Mesenchymal stem cell (in vitro differentiated cells and primary cell): ENCODE results near the gene CA5A.

Experiments used
- DNase-seq: peaks from one replicate; pipeline ENCODE4 v3.0.0-alpha.2; 2013
- H2AFZ ChIP-seq: one replicate; pipeline ENCODE4 v1.6.1; 2013; ENCODE audit warnings: low read depth, mild to moderate bottlenecking, control low read depth, inconsistent platforms, low read length, moderate library complexity
- H2AK5ac ChIP-seq: 2 replicates; pipeline ENCODE4 v1.6.1; 2013; ENCODE audit warnings: low read length, moderate library complexity, mild to moderate bottlenecking, inconsistent platforms; ENCODE audit not compliant: severe bottlenecking
- H2BK120ac ChIP-seq: one replicate; pipeline ENCODE4 v1.6.1; 2013; ENCODE audit warnings: low read depth, mild to moderate bottlenecking, inconsistent platforms, low read length, moderate library complexity
- H2BK12ac ChIP-seq, 2 experiments: one replicate each; pipeline ENCODE4 v1.6.1; 2013; ENCODE audit warnings: inconsistent platforms in 2 of 2, low read length in 2 of 2, mild to moderate bottlenecking in 2 of 2, moderate library complexity in 2 of 2, control low read depth in 1 of 2
- H2BK15ac ChIP-seq: one replicate; pipeline ENCODE4 v1.6.1; 2013; ENCODE audit warnings: mild to moderate bottlenecking, low read depth, inconsistent platforms; ENCODE audit not compliant: poor library complexity, severe bottlenecking
- H2BK5ac ChIP-seq: 2 replicates; pipeline ENCODE4 v1.6.1; 2013; ENCODE audit warnings: low read depth, mild to moderate bottlenecking, low read length, control low read depth, inconsistent platforms; ENCODE audit not compliant: poor library complexity, severe bottlenecking
- H3K14ac ChIP-seq, 2 experiments: one replicate each; pipeline ENCODE4 v1.6.1; 2013; ENCODE audit warnings: inconsistent platforms in 2 of 2, low read length in 2 of 2, control low read depth in 1 of 2, mild to moderate bottlenecking in 1 of 2, moderate library complexity in 1 of 2
- H3K18ac ChIP-seq, 2 experiments: one replicate each; pipeline ENCODE4 v1.6.1; 2013; ENCODE audit warnings: inconsistent platforms in 2 of 2, low read length in 2 of 2, control low read depth in 1 of 2, low read depth in 1 of 2, mild to moderate bottlenecking in 1 of 2
- H3K23ac ChIP-seq, 2 experiments: one replicate each; pipeline ENCODE4 v1.6.1; 2013; ENCODE audit warnings: inconsistent platforms in 2 of 2, low read length in 2 of 2, mild to moderate bottlenecking in 2 of 2, moderate library complexity in 2 of 2, control low read depth in 1 of 2
- H3K27ac ChIP-seq: 2 replicates; pipeline ENCODE4 v1.5.1; 2013; ENCODE audit warnings: mild to moderate bottlenecking, moderate library complexity, low read length, control low read depth, inconsistent platforms; ENCODE audit not compliant: poor library complexity, severe bottlenecking
- H3K27me3 ChIP-seq, 2 experiments: 2 replicates each; pipeline versions ENCODE4 v1.6.1 to v1.7.0; 2013; ENCODE audit warnings: low read length in 2 of 2, mild to moderate bottlenecking in 2 of 2, moderate library complexity in 2 of 2, control low read depth in 1 of 2, inconsistent platforms in 1 of 2; ENCODE audit not compliant: control insufficient read depth in 1 of 2, insufficient read depth in 1 of 2
- H3K36me3 ChIP-seq, 2 experiments: 2 replicates each; pipeline versions ENCODE4 v1.6.1 to v1.7.0; 2013; ENCODE audit warnings: low read length in 2 of 2, control low read depth in 1 of 2, inconsistent platforms in 1 of 2, low read depth in 1 of 2, mild to moderate bottlenecking in 1 of 2; ENCODE audit not compliant: insufficient read depth in 2 of 2, control insufficient read depth in 1 of 2
- H3K4ac ChIP-seq, 2 experiments: one replicate each; pipeline ENCODE4 v1.6.1; 2013; ENCODE audit warnings: inconsistent platforms in 2 of 2, low read length in 2 of 2, mild to moderate bottlenecking in 2 of 2, moderate library complexity in 2 of 2, control low read depth in 1 of 2, low read depth in 1 of 2
- H3K4me1 ChIP-seq: 2 replicates; pipeline ENCODE4 v1.6.1; 2013; ENCODE audit warnings: low read depth, low read length, control low read depth; ENCODE audit not compliant: control insufficient read depth, insufficient read depth
- H3K4me2 ChIP-seq: 2 replicates; pipeline ENCODE4 v1.6.1; 2013; ENCODE audit warnings: low read length, mild to moderate bottlenecking, inconsistent platforms; ENCODE audit not compliant: poor library complexity, severe bottlenecking
- H3K4me3 ChIP-seq, 2 experiments: 2 replicates each; pipeline versions ENCODE4 v1.5.1 to v1.7.0; 2013; ENCODE audit warnings: low read length in 2 of 2, mild to moderate bottlenecking in 2 of 2, control low read depth in 1 of 2, low read depth in 1 of 2; ENCODE audit not compliant: insufficient read depth in 1 of 2
- H3K79me1 ChIP-seq: replicated peaks from 2 replicates; pipeline ENCODE4 v1.6.1; 2013; ENCODE audit warnings: mild to moderate bottlenecking, control low read depth, low read length, inconsistent platforms; ENCODE audit not compliant: poor library complexity, severe bottlenecking
- H3K9ac ChIP-seq: 2 replicates; pipeline ENCODE4 v1.7.0; 2013; ENCODE audit warnings: mild to moderate bottlenecking, low read length, moderate library complexity
- H3K9me3 ChIP-seq: 2 replicates; pipeline ENCODE4 v1.7.0; 2013; ENCODE audit warnings: mild to moderate bottlenecking, low read length; ENCODE audit not compliant: control insufficient read depth
- H4K8ac ChIP-seq: one replicate; pipeline ENCODE4 v1.6.1; 2013; ENCODE audit warnings: inconsistent platforms, mild to moderate bottlenecking, low read length, moderate library complexity
- H4K91ac ChIP-seq: one replicate; pipeline ENCODE4 v1.6.1; 2013; ENCODE audit warnings: mild to moderate bottlenecking, low read length, inconsistent platforms
- WGBS: methylation state at CpG from one replicate; pipeline ENCODE4 v1.1.7; 2013; ENCODE audit warnings: mixed read lengths; 5-methylcytosine and 5-hydroxymethylcytosine counted together

CA5A gene

GRCh38 chr16:87853411-87854052 lies 82.8 kb downstream of the CA5A start:
- Histone ChIP-seq H2BK5ac (peak overlapping the region; percentile 63), H3K9ac (peak overlapping the region; percentile 87), H2BK120ac (peak overlapping the region; percentile 40), H2BK12ac (peak overlapping the region; percentile 60 to 93), H2AK5ac (peak overlapping the region; percentile 42), H3K4me2 (peak overlapping the region; percentile 72), H4K91ac (peak overlapping the region; percentile 92), H3K4me3 (peak overlapping the region in 1 of 2 experiments; percentile 80), H3K36me3 (peaks cover 11 to 46% of the 10 kb centered on the region in 2 experiments), H3K14ac (peak overlapping the region in 1 of 2 experiments; percentile 68), H3K4me1 (peaks cover 66% of the 10 kb centered on the region), H4K8ac (peak overlapping the region; percentile 96), H3K18ac (peak overlapping the region; percentile 95 to 98), H3K79me1 (peaks cover 14% of the 10 kb centered on the region), H3K23ac (peak overlapping the region in 1 of 2 experiments; percentile 23), H3K27ac (peak overlapping the region; percentile 36), H2AFZ (no peak overlapping the region), H3K27me3 (peaks cover 0 to 6% of the 10 kb centered on the region in 2 experiments), H3K4ac (peak overlapping the region; percentile 15 to 40), H3K9me3 (no peaks in the 10 kb centered on the region), H2BK15ac (peak overlapping the region; percentile 39)
- peak; percentile 94 for DNase-seq
- 7% methylated on average over 22 of the region's 25 CpGs for WGBS

DNA sequence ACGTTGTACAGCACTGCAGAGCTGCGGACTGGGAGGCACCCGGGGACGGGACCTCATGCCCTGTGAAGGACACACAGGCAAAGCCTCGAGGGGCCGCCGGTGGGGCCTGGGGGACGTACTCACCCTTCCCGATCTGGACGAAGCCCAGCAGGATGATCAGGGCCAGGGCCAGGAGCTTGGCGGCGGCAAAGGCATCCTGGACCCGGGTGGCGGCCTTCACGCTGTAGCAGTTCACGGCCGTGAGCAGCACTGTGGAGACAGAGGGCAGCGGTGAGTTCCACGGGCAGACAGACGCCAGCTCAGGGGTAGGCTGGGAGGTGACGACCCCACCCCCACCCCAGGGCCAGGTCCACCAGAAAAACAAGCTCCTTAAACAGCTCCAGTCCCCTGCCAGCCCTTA lies 84.7 kb downstream of the CA5A start:
- no peak overlapping the region for H3K4me3 ChIP-seq
- H3K18ac ChIP-seq, result peak overlapping the region in 1 of 2 experiments; percentile 25
- no peak overlapping the region for H3K27ac ChIP-seq
- H3K9me3 ChIP-seq, result no peaks in the 10 kb centered on the region
- no peak for DNase-seq
- no peak overlapping the region for H3K4me2 ChIP-seq
- H3K27me3 ChIP-seq, result peaks cover 0 to 6% of the 10 kb centered on the region in 2 experiments
- peak overlapping the region; percentile 61 for H4K8ac ChIP-seq
- peak overlapping the region in 1 of 2 experiments; percentile 42 for H2BK12ac ChIP-seq
- peaks cover 11 to 64% of the 10 kb centered on the region in 2 experiments for H3K36me3 ChIP-seq
- no peak overlapping the region for H2BK120ac ChIP-seq
- H2BK15ac ChIP-seq, result peak overlapping the region; percentile 89
- peaks cover 23% of the 10 kb centered on the region for H3K79me1 ChIP-seq
- no peak overlapping the region for H3K23ac ChIP-seq
- H2AK5ac ChIP-seq, result no peak overlapping the region
- no peak overlapping the region for H2BK5ac ChIP-seq
- H2AFZ ChIP-seq, result no peak overlapping the region
- peaks cover 56% of the 10 kb centered on the region for H3K4me1 ChIP-seq
- no peak overlapping the region for H3K9ac ChIP-seq
- peak overlapping the region; percentile 53 for H4K91ac ChIP-seq
- WGBS, result 86% methylated on average over 21 of the region's 21 CpGs
- no peak overlapping the region for H3K4ac ChIP-seq
- no peak overlapping the region for H3K14ac ChIP-seq

DNA sequence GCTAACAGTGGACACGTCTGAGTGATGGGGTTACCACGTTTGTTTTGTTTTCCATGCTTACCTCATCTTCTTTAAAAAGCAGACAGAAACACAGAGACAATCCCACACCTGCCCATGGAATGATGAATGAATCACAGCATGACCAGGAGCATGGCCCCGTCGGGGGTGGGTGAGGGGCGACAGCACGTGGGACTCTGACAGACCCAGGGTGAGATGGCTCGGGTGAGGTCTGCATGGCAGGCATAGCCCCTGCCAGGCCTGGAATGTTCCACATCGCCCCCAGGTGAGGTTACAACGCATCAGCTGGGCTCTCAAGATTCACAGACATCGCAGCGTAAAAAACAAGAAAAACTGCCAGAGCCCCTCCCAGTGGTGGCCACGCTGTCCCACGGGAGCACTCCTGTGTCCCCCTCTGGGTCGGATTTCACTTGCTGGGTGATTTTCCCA lies 85.2 kb downstream of the CA5A start:
- peaks cover 11 to 69% of the 10 kb centered on the region in 2 experiments for H3K36me3 ChIP-seq
- peaks cover 0 to 6% of the 10 kb centered on the region in 2 experiments for H3K27me3 ChIP-seq

More for the DNA sequence above, 85.2 kb downstream of the CA5A start:
- no peak overlapping the region for H3K27ac ChIP-seq
- no peak overlapping the region for H3K4me2 ChIP-seq
- H3K23ac ChIP-seq, result no peak overlapping the region
- H3K18ac ChIP-seq, result no peak overlapping the region
- H3K4me3 ChIP-seq, result no peak overlapping the region
- no peak overlapping the region for H2AFZ ChIP-seq
- no peak overlapping the region for H3K9ac ChIP-seq
- no peak overlapping the region for H3K14ac ChIP-seq
- no peak overlapping the region for H2AK5ac ChIP-seq
- peaks cover 52% of the 10 kb centered on the region for H3K4me1 ChIP-seq
- H2BK120ac ChIP-seq, result no peak overlapping the region
- no peak overlapping the region for H2BK12ac ChIP-seq
- WGBS, result 86% methylated on average over 14 of the region's 14 CpGs
- H3K9me3 ChIP-seq, result no peaks in the 10 kb centered on the region
- no peak overlapping the region for H2BK5ac ChIP-seq
- H4K91ac ChIP-seq, result no peak overlapping the region
- H3K79me1 ChIP-seq, result peaks cover 25% of the 10 kb centered on the region
- no peak overlapping the region for H4K8ac ChIP-seq
- no peak for DNase-seq
- H3K4ac ChIP-seq, result no peak overlapping the region
- H2BK15ac ChIP-seq, result peak overlapping the region; percentile 20
